Neural progenitor cell (in vitro differentiated cells): ENCODE data around the gene PAQR8.

Source experiments
- CTCF ChIP-seq: fragments of 200-600 bp; sonication (generic); IDR thresholded peaks from 2 replicates; pipeline ENCODE4 v1.5.1; 2017; ENCODE audit warnings: antibody characterized with exemption, mild to moderate bottlenecking
- EZH2 ChIP-seq: fragments of 200-600 bp; sonication (generic); IDR thresholded peaks from 2 replicates; pipeline ENCODE4 v1.6.1; 2017; ENCODE audit warnings: antibody characterized with exemption, mild to moderate bottlenecking, moderate library complexity

DNA sequence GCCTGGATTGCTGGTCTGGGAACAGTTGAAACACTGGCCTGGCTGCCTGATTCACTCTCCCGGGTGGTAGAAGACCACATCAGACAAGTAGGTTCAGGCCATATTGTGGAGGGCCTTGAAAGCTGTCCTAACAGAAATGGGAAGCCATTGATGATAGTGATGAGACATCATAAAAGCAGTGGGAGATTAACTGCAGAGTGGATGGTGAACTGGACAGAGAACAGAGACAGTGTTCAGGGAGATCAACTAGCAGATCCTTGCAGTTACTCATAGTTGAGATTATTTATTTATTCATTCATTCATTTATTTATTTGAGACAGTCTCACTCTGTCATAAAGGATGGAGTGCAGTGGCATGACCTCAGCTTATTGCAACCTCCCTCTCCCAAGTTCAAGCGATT, 47.2 kb upstream of the PAQR8 start:
- TF ChIP-seq CTCF (no peak), EZH2 (no peak)
